22Rv1 (cell line): ENCODE results near the gene NOS1AP.

Experiments
- ZFX ChIP-seq: fragments of 450-650 bp; IDR thresholded peaks from 2 replicates; pipeline ENCODE4 v1.6.1; 2017; ENCODE audit warnings: antibody characterized with exemption, borderline replicate concordance
- TF ChIP-seq, protein P1 (sequence below): fragments of 450-650 bp; IDR thresholded peaks from 2 replicates; pipeline ENCODE4 v1.5.1; 2017; ENCODE audit warnings: mild to moderate bottlenecking

DNA sequence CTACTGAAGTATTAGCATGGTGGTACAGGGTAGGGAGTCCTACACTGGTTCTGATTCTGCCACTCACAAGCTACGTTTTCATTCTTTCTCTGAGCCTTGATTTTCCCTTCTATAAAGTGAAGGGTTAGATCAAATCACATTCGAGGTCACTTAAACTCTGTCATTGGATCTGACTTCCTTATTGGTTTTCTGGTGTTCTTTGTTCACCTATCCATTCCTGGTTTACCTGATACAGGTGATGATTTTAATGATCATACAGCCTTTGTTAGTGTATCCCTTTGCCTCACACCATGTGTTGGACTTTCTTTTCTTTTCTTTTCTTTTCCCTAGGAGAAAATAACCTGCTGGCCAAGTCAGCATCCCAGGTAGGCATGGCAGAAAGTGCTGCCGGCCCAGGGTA lies 74.8 kb downstream of the NOS1AP start:
- TF ChIP-seq, protein P1, sequence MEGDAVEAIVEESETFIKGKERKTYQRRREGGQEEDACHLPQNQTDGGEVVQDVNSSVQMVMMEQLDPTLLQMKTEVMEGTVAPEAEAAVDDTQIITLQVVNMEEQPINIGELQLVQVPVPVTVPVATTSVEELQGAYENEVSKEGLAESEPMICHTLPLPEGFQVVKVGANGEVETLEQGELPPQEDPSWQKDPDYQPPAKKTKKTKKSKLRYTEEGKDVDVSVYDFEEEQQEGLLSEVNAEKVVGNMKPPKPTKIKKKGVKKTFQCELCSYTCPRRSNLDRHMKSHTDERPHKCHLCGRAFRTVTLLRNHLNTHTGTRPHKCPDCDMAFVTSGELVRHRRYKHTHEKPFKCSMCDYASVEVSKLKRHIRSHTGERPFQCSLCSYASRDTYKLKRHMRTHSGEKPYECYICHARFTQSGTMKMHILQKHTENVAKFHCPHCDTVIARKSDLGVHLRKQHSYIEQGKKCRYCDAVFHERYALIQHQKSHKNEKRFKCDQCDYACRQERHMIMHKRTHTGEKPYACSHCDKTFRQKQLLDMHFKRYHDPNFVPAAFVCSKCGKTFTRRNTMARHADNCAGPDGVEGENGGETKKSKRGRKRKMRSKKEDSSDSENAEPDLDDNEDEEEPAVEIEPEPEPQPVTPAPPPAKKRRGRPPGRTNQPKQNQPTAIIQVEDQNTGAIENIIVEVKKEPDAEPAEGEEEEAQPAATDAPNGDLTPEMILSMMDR: no peak
- TF ChIP-seq ZFX: no peak
